HepG2 (cell line): Measurements from ENCODE around the gene EZH1. TPM values are rescaled to one million over a fixed set of nuclear protein-coding genes. Genes with fewer than 3 reads are reported as not detected.

ENCODE experiments used
- ATAC-seq: fragments of 200-7000 bp; cut with Tn5 transposase; 3 replicates; pipeline ENCODE4 v1.9.1; 2020; ENCODE audit warnings: mild to moderate bottlenecking, moderate library complexity
- BruUV-seq: library from RNA; stranded (reverse); fragments of 400-500 nt; replicated peaks from 2 replicates; lab custom pipeline; 2021; lab: Mats Ljungman, UMichigan
- CTCF ChIA-PET: fragments of 300-600 bp; formaldehyde crosslinking; extraction: SDS; loops from one replicate; lab custom pipeline; 2021; ENCODE audit warnings: low total read pairs, inconsistent platforms, low intra/inter-chr PET ratio; lab: Yijun Ruan, JAX
- POLR2A ChIA-PET: fragments of 350-600 bp; sonication (Branson Sonifier 250); formaldehyde crosslinking; loops from one replicate; lab custom pipeline; 2020; ENCODE audit warnings: antibody characterized with exemption, inconsistent platforms; lab: Yijun Ruan, JAX
- DNase-seq: peaks from one replicate; pipeline ENCODE4 v3.0.0-alpha.2; 2015; ENCODE audit warnings: low spot score
- FAIRE-seq: peaks from 3 replicates; lab custom pipeline; 2011; peaks lifted over from hg19 to GRCh38; lab: Jason Lieb, UNC
- H2AFZ ChIP-seq: one replicate; pipeline ENCODE4 v1.6.1; 2011; ENCODE audit warnings: low read length, inconsistent platforms
- H3K27ac ChIP-seq: fragments of 300-600 bp; 3 replicates; pipeline ENCODE4 v1.8.0; 2011; ENCODE audit warnings: mixed run types, mild to moderate bottlenecking, mixed read lengths, low read length, inconsistent platforms; ENCODE audit not compliant: insufficient read depth; ENCODE audit errors: extremely low read length
- H3K27me3 ChIP-seq, 2 experiments: fragments of 200-600 bp in 1 of 2; 2 replicates in 1 of 2; 3 replicates in 1 of 2; pipeline versions ENCODE4 v1.6.0 to v1.8.0; 2011; ENCODE audit warnings: low read length in 2 of 2, mild to moderate bottlenecking in 2 of 2, moderate library complexity in 2 of 2, inconsistent platforms in 1 of 2; ENCODE audit not compliant: insufficient read depth in 2 of 2, control insufficient read depth in 1 of 2
- H3K36me3 ChIP-seq, 2 experiments: fragments of 200-600 bp in 1 of 2; replicated peaks in 1 of 2; 2 replicates in 1 of 2; 3 replicates in 1 of 2; pipeline versions ENCODE4 v1.5.1 to v1.8.0; 2011; ENCODE audit warnings: low read length in 2 of 2, inconsistent platforms in 1 of 2; ENCODE audit not compliant: insufficient read depth in 2 of 2, control insufficient read depth in 1 of 2
- H3K4me1 ChIP-seq: 2 replicates; pipeline ENCODE4 v1.5.1; 2012; ENCODE audit warnings: low read length, inconsistent platforms; ENCODE audit not compliant: insufficient read depth
- H3K4me2 ChIP-seq: 2 replicates; pipeline ENCODE4 v1.6.0; 2011; ENCODE audit warnings: low read depth, low read length, inconsistent platforms
- H3K4me3 ChIP-seq, 3 experiments: fragments of 200-600 bp in 1 of 3; sonication (generic), shearing (Covaris generic) in 1 of 3; replicated peaks in 1 of 3; 2 replicates each; pipeline ENCODE4 v1.5.1; 2011 to 2016; ENCODE audit warnings: low read length in 3 of 3, inconsistent platforms in 2 of 3, low read depth in 2 of 3, mild to moderate bottlenecking in 2 of 3, control low read depth in 1 of 3, mixed read lengths in 1 of 3; ENCODE audit not compliant: insufficient read depth in 1 of 3
- H3K79me2 ChIP-seq: one replicate; pipeline ENCODE4 v1.6.1; 2011; ENCODE audit warnings: low read length, inconsistent platforms; ENCODE audit not compliant: insufficient read depth
- H3K9ac ChIP-seq: 2 replicates; pipeline ENCODE4 v1.6.0; 2011; ENCODE audit warnings: mild to moderate bottlenecking, low read depth, low read length, inconsistent platforms; ENCODE audit not compliant: insufficient read depth
- H3K9me3 ChIP-seq: 2 replicates; pipeline ENCODE4 v1.5.1; 2012; ENCODE audit warnings: mild to moderate bottlenecking, low read length
- H4K20me1 ChIP-seq: 2 replicates; pipeline ENCODE4 v1.6.0; 2011; ENCODE audit warnings: inconsistent platforms, mild to moderate bottlenecking, low read length, moderate library complexity; ENCODE audit not compliant: insufficient read depth
- HIVEP1 ChIP-seq: sonication (generic); formaldehyde crosslinking; IDR thresholded peaks from 2 replicates; pipeline ENCODE4 v1.4.0; 2020; ENCODE audit warnings: mild to moderate bottlenecking, missing genetic modification reagents
- KLF15 ChIP-seq: sonication (generic); formaldehyde crosslinking; IDR thresholded peaks from 2 replicates; pipeline ENCODE4 v1.8.1; 2023; ENCODE audit warnings: borderline replicate concordance, mild to moderate bottlenecking, inconsistent platforms, missing genetic modification reagents, mixed read lengths
- RBFOX2 ChIP-seq: fragments of 200-400 bp; formaldehyde crosslinking; IDR thresholded peaks from 2 replicates; pipeline ENCODE4 v1.6.1; 2017; ENCODE audit warnings: low read depth, mild to moderate bottlenecking, low read length
- SIX4 ChIP-seq: sonication (generic); formaldehyde crosslinking; IDR thresholded peaks from 2 replicates; pipeline ENCODE4 v1.4.0; 2020; ENCODE audit warnings: missing genetic modification reagents
- SMARCC2 ChIP-seq: fragments of 450-650 bp; IDR thresholded peaks from 2 replicates; pipeline ENCODE4 v1.6.1; 2017; ENCODE audit warnings: antibody characterized with exemption, mild to moderate bottlenecking
- ZNF142 ChIP-seq: sonication (generic); formaldehyde crosslinking; IDR thresholded peaks from 2 replicates; pipeline ENCODE4 v1.4.0; 2020; ENCODE audit warnings: missing genetic modification reagents
- ZSCAN20 ChIP-seq: sonication (generic); formaldehyde crosslinking; IDR thresholded peaks from 2 replicates; pipeline ENCODE4 v1.4.0; 2020; ENCODE audit warnings: missing genetic modification reagents, mild to moderate bottlenecking, borderline replicate concordance
- WGBS: methylation state at CpG from one replicate; pipeline ENCODE4 v1.1.6; 2017; ENCODE audit warnings: low lambda C conversion rate; 5-methylcytosine and 5-hydroxymethylcytosine counted together
- in situ Hi-C: cut with HindIII; loops from 2 replicates; pipeline ENCODE4 v1.10.0; 2017; ENCODE audit warnings: low pct_unique_long_range_greater_than_20kb; ENCODE audit not compliant: extremely low pct_ligation_motif_present
- intact Hi-C: fragments of 100-400 bp; cut with micrococcal nuclease; formaldehyde crosslinking; loops from one replicate; pipeline ENCODE4 v1.10.0; 2022; ENCODE audit not compliant: unreplicated experiment
- polyA plus RNA-seq, 8 experiments: library from polyadenylated mRNA; depleted of rRNA in 3 of 8; stranded (reverse) in 7 of 8; unstranded in 1 of 8; fragments of >200 nt; fragmentation: Illumina TruSeq in 4 of 8; extraction: Trizol in 4 of 8; gene quantifications; 2 replicates each; pipeline versions ENCODE4 v1.2.1 to v1.2.3, GENCODE V29; 2011 to 2016; ENCODE audit warnings: low read depth in 4 of 8, missing spikeins in 1 of 8, mixed read lengths in 1 of 8; ENCODE audit not compliant: insufficient read depth in 1 of 8
- total RNA-seq, 5 experiments: library from RNA; depleted of rRNA; stranded (reverse); fragments of >200 nt; fragmentation: Illumina TruSeq; extraction: Trizol; gene quantifications; 2 replicates each; pipeline ENCODE4 v1.2.3, GENCODE V29; 2016; ENCODE audit warnings: low read depth in 1 of 5

Gene EZH1
- total and polyA plus RNA-seq, 2 of the 13 experiments (the other 11 are each of a cell fraction or from before 2014, with no cell fraction given): 11.6 to 24.0 TPM

DNA sequence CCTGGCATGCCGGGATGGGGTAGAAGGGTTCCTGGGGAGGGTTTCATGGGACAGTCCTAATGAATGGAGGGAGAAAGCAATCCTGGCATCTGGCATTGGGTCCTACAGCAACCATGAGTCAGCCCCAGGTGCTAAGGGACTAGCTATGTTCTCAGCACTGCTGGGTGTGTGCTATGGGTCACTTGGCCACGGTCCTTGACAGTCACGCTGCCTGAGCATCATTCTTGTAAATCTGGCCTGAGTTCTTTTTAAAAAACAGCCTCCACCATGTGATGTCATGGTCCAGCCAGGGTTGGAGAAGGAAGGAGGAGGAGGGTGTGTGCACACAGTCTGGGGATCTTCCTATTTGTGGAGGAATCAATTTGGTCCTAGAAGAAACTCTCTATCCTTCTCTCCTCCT is 9.9 kb upstream of the EZH1 start:
- H3K9ac ChIP-seq: no peak overlapping the region
- in situ Hi-C loops (no loop called here), intact Hi-C loops (no loop called here)
- no TSS peak for BruUV-seq
- H3K9me3 ChIP-seq: no peaks in the 10 kb centered on the region
- H4K20me1 ChIP-seq: no peaks in the 10 kb centered on the region
- TF ChIP-seq RBFOX2: no peak
- TF ChIP-seq KLF15: no peak
- no peak for TF ChIP-seq ZNF142 (CRISPR knock-in tag)
- TF ChIP-seq SIX4 (CRISPR knock-in tag): no peak
- no peak for TF ChIP-seq HIVEP1 (CRISPR knock-in tag)
- no peak for TF ChIP-seq ZSCAN20 (CRISPR knock-in tag)
- no peak for TF ChIP-seq SMARCC2
- POLR2A ChIA-PET: interaction anchor here (1.6 kb wide), 1 partner anchor 10 kb away, joined by 6 read pairs; the partner anchor contains the start of gene EZH1
- H3K27ac ChIP-seq: no peak overlapping the region
- H3K4me1 ChIP-seq: peaks cover 21% of the 10 kb centered on the region
- ATAC-seq (no peak; the same call in 2 of the 3 replicates), DNase-seq (no peak), FAIRE-seq (no peak)
- no peaks in the 10 kb centered on the region for H3K36me3 ChIP-seq
- no peaks in the 10 kb centered on the region for H3K79me2 ChIP-seq
- H2AFZ ChIP-seq: no peak overlapping the region
- CTCF ChIA-PET: no interaction called here
- no peak overlapping the region for H3K4me2 ChIP-seq
- no peak overlapping the region for H3K4me3 ChIP-seq
- WGBS: 58% methylated on average over 3 of the region's 3 CpGs
- H3K27me3 ChIP-seq: no peaks in the 10 kb centered on the region
